OCI-M2 (cell line): ENCODE results near the gene MCHR1.
"Not testable (repeated sequence)": the region's sequence is repeated elsewhere in the genome, so short reads cannot be mapped to it uniquely, and the experiment has no call there.

ENCODE experiments used
- DNase-seq: peaks from one replicate; lab custom pipeline; 2025; ENCODE audit not compliant: unreplicated experiment; lab: John Stamatoyannopoulos, UW

MCHR1 gene

GRCh38 chr22:40655941-40656340, 23.3 kb upstream of the MCHR1 start:
- DNase-seq: not testable (repeated sequence)

GRCh38 chr22:40656651-40657050, 22.6 kb upstream of the MCHR1 start:
- not testable (repeated sequence) for DNase-seq

GRCh38 chr22:40659166-40659565, 20.1 kb upstream of the MCHR1 start:
- no peak for DNase-seq

GRCh38 chr22:40660730-40661129, 18.6 kb upstream of the MCHR1 start:
- DNase-seq: no peak

GRCh38 chr22:40661671-40662070, 17.6 kb upstream of the MCHR1 start:
- DNase-seq: no peak

- DNase-seq: no peak
These were observed 14.0 kb upstream of the MCHR1 start for GRCh38 chr22:40665312-40665711.

GRCh38 chr22:40666151-40666848, 13.0 kb upstream of the MCHR1 start:
- DNase-seq: no peak

- DNase-seq: no peak
These were observed 10.5 kb upstream of the MCHR1 start for GRCh38 chr22:40668611-40669411.

GRCh38 chr22:40670058-40670457, 9.2 kb upstream of the MCHR1 start:
- no peak for DNase-seq

GRCh38 chr22:40671369-40671768, 7.9 kb upstream of the MCHR1 start:
- no peak for DNase-seq

GRCh38 chr22:40671796-40672360, 7.4 kb upstream of the MCHR1 start:
- no peak for DNase-seq

- no peak for DNase-seq
These were observed 6.3 kb upstream of the MCHR1 start for GRCh38 chr22:40673017-40673416.

- DNase-seq: no peak
These were observed 5.0 kb upstream of the MCHR1 start for GRCh38 chr22:40674274-40674673.

GRCh38 chr22:40676166-40676565, 3.1 kb upstream of the MCHR1 start:
- not testable (repeated sequence) for DNase-seq

- DNase-seq: no peak
These were observed 2.6 kb upstream of the MCHR1 start for GRCh38 chr22:40676644-40677043.

- no peak for DNase-seq
These were observed 613 bp upstream of the MCHR1 start for GRCh38 chr22:40678493-40679248.

- DNase-seq: no peak
These were observed 907 bp downstream of the MCHR1 start for GRCh38 chr22:40679964-40680818.

- DNase-seq: no peak
These were observed 1.5 kb downstream of the MCHR1 start for GRCh38 chr22:40680819-40681183.

- no peak for DNase-seq
These were observed 2.2 kb downstream of the MCHR1 start for GRCh38 chr22:40681451-40681850.

GRCh38 chr22:40684728-40685127, 5.4 kb downstream of the MCHR1 start:
- DNase-seq: no peak

GRCh38 chr22:40685406-40685805, 6.1 kb downstream of the MCHR1 start:
- no peak for DNase-seq
